ENCODE results near the gene SGPP1. TPM values are rescaled to one million over a fixed set of nuclear protein-coding genes. Genes with fewer than 3 reads are reported as not detected.
"Not testable (repeated sequence)": the region's sequence is repeated elsewhere in the genome, so short reads cannot be mapped to it uniquely, and the experiment has no call there.

The SGPP1 gene
- total and polyA plus RNA-seq, 11 donors = 4.0 to 9.2 (median 5.1) TPM

- Histone ChIP-seq H3K4me3 (no peak overlapping the region), H3K36me3 (no peaks in the 10 kb centered on the region), H3K27ac (no peak overlapping the region), H3K4me1 (no peaks in the 10 kb centered on the region), H3K27me3 (peaks cover 0 to 2% (median 0%) of the 10 kb centered on the region in 9 donors), H3K9me3 (no peaks in the 10 kb centered on the region)
- WGBS, 4 donors = 79 to 86% (median 81%) methylated on average over 6 of the region's 6 CpGs
- TF ChIP-seq POLR2A (IDR thresholded peaks at IDR 0.05) (no peak), CTCF (IDR thresholded peaks at IDR 0.05) (no peak)
- intact Hi-C loops (cut with DNase I) = no loop called here
- ATAC-seq = peak in 1 of 4 donors; percentile 18
- DNase-seq = peak in 3 of 5 donors; percentile 19 to 31 (median 19)
Observed at GRCh38 chr14:63752449-63753169, 24.7 kb upstream of the SGPP1 start.

DNA sequence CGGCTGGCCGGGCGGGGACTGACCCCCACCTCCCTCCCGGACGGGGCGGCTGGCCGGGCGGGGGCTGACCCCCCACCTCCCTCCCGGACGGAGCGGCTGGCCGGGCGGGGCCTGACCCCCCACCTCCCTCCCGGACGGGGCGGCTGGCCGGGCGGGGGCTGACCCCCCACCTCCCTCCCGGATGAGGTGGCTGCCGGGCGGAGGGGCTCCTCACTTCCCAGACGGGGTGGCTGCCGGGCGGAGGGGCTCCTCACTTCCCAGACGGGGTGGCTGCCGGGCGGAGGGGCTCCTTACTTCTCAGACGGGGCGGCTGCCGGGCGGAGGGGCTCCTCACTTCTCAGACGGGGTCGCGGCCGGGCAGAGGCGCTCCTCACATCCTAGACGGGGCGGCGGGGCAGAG lies 23.2 kb upstream of the SGPP1 start:
- H3K4me1 ChIP-seq; ATAC-seq; H3K27ac ChIP-seq; H3K36me3 ChIP-seq; H3K9me3 ChIP-seq; H3K4me3 ChIP-seq; H3K27me3 ChIP-seq; intact Hi-C loops (cut with DNase I); DNase-seq: not testable (repeated sequence)
- 89 to 100% (median 92%) methylated on average over 8 to 39 of the region's 39 CpGs for WGBS, 4 donors

GRCh38 chr14:63747846-63748245 lies 20.0 kb upstream of the SGPP1 start:
- DNase-seq (no peak), ATAC-seq (no peak)
- no peak overlapping the region for H3K27ac ChIP-seq
- H3K4me3 ChIP-seq = no peak overlapping the region
- TF ChIP-seq CTCF (IDR thresholded peaks at IDR 0.05) = no peak
- TF ChIP-seq POLR2A (IDR thresholded peaks at IDR 0.05) = no peak
- no peaks in the 10 kb centered on the region for H3K36me3 ChIP-seq
- intact Hi-C loops (cut with DNase I) = no loop called here
- WGBS, 4 donors = 38 to 73% (median 61%) methylated on average over 3 of the region's 3 CpGs
- H3K9me3 ChIP-seq = no peaks in the 10 kb centered on the region
- peaks cover 0 to 2% (median 0%) of the 10 kb centered on the region in 9 donors for H3K27me3 ChIP-seq
- H3K4me1 ChIP-seq = peaks cover 0 to 11% (median 0%) of the 10 kb centered on the region in 12 donors

- 36 to 53% (median 45%) methylated on average over 4 of the region's 4 CpGs for WGBS, 4 donors
- Histone ChIP-seq H3K36me3 (no peaks in the 10 kb centered on the region), H3K27me3 (no peaks in the 10 kb centered on the region), H3K27ac (no peak overlapping the region), H3K4me1 (peaks cover 0 to 11% (median 0%) of the 10 kb centered on the region in 12 donors), H3K4me3 (no peak overlapping the region), H3K9me3 (no peaks in the 10 kb centered on the region)
- ATAC-seq = no peak
- DNase-seq = peak in 1 of 5 donors; percentile 13
- intact Hi-C loops (cut with DNase I) = no loop called here
- TF ChIP-seq CTCF (IDR thresholded peaks at IDR 0.05) = no peak
- no peak for TF ChIP-seq POLR2A (IDR thresholded peaks at IDR 0.05)
Observed at GRCh38 chr14:63745858-63746425, 18.1 kb upstream of the SGPP1 start.
